Prostate gland (tissue), 2 donors: ENCODE data around the gene CADPS2. TPM values are rescaled to one million over a fixed set of nuclear protein-coding genes. Genes with fewer than 3 reads are reported as not detected.
A peak's percentile ranks its signal among the peaks of the same experiment; 100 is the strongest.

Experiments used
- DNase-seq: peaks from one replicate; pipeline ENCODE4 v3.0.0-alpha.2; 2019; ENCODE audit warnings: low spot score
- H3K27ac ChIP-seq, 2 donors: fragments of 200-600 bp; sonication (generic); 2 replicates each; pipeline ENCODE4 v1.5.1; 2017 to 2019
- H3K27me3 ChIP-seq: fragments of 200-600 bp; sonication (generic); replicated peaks from 2 replicates; pipeline ENCODE4 v1.5.1; 2019; ENCODE audit not compliant: insufficient read depth
- H3K36me3 ChIP-seq, 2 donors: fragments of 200-600 bp; sonication (generic); 1 replicate in 1 of 2; 2 replicates in 1 of 2; pipeline versions ENCODE4 v1.5.1 to v1.8.1; 2017 to 2019
- H3K4me1 ChIP-seq: fragments of 200-600 bp; sonication (generic); replicated peaks from 2 replicates; pipeline ENCODE4 v1.5.1; 2019
- H3K4me3 ChIP-seq, 2 donors: fragments of 200-600 bp; sonication (generic); 2 replicates each; pipeline ENCODE4 v1.5.1; 2017 to 2019
- H3K9me3 ChIP-seq: fragments of 200-600 bp; sonication (generic); 2 replicates; pipeline ENCODE4 v1.5.1; 2017
- CTCF ChIP-seq, 4 experiments: fragments of 200-600 bp in 2 of 4; fragments of 450-650 bp in 2 of 4; sonication (generic) in 2 of 4; IDR thresholded peaks; 1 replicate in 3 of 4; 2 replicates in 1 of 4; pipeline ENCODE4 v1.5.1; 2016 to 2019; ENCODE audit warnings: antibody characterized with exemption in 4 of 4, mild to moderate bottlenecking in 2 of 4, moderate library complexity in 2 of 4
- POLR2A ChIP-seq: fragments of 450-650 bp; IDR thresholded peaks from one replicate; pipeline ENCODE4 v1.6.1; 2016; ENCODE audit warnings: antibody characterized with exemption, mild to moderate bottlenecking
- POLR2AphosphoS5 ChIP-seq: sonication (generic); formaldehyde crosslinking; IDR thresholded peaks from one replicate; pipeline ENCODE4 v1.6.1; 2017; ENCODE audit warnings: antibody characterized with exemption
- WGBS: methylation state at CpG from one replicate; pipeline ENCODE4 v1.1.5; 2018; 5-methylcytosine and 5-hydroxymethylcytosine counted together
- intact Hi-C: fragments of 100-400 bp; cut with DNase I; formaldehyde crosslinking; loops from one replicate; pipeline ENCODE4 v1.14.2; 2022
- total RNA-seq, 2 donors: library from RNA; depleted of rRNA; stranded (reverse); fragments of >200 nt; gene quantifications; one replicate each; pipeline ENCODE4 v1.1.0, GENCODE V29; 2016

Gene CADPS2
- total RNA-seq, 2 donors from 2014 or later: 22.2 to 50.4 TPM

- Histone ChIP-seq H3K27ac (no peak overlapping the region), H3K36me3 (no peaks in the 10 kb centered on the region), H3K9me3 (no peaks in the 10 kb centered on the region), H3K4me1 (no peaks in the 10 kb centered on the region), H3K4me3 (no peak overlapping the region), H3K27me3 (no peaks in the 10 kb centered on the region)
- TF ChIP-seq CTCF (IDR thresholded peaks at IDR 0.05): no peak
- no peak for TF ChIP-seq POLR2AphosphoS5
- no peak for TF ChIP-seq POLR2A
- WGBS: 78% methylated on average over 3 of the region's 3 CpGs
- no peak for DNase-seq
- intact Hi-C loops: no loop called here
Measured at GRCh38 chr7:122584676-122585251, 301.5 kb downstream of the CADPS2 start.

DNA sequence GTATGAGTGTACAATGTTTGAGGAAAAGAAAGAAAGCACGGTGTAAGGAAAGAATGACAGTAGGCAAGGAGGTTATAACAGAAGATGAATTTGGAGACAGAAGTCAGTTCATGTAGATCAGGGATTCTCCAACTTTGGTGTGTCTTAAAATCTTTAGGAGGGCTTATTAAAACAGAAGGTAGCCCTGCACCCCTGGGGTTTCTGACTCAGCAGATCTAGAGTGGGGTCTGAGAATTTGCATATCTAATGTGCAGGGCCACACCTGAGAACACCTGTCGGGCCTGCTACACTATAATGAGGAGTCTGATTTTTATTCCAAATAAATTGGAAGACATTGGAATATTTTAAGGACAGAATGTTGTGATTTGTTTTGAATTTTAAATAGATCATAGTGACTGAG lies 307.9 kb downstream of the CADPS2 start:
- intact Hi-C loops: no loop called here
- Histone ChIP-seq H3K9me3 (no peaks in the 10 kb centered on the region), H3K4me3 (no peak overlapping the region), H3K27me3 (no peaks in the 10 kb centered on the region), H3K27ac (no peak overlapping the region), H3K4me1 (no peaks in the 10 kb centered on the region), H3K36me3 (no peaks in the 10 kb centered on the region)
- WGBS: 91% methylated on average over 2 of the region's 2 CpGs
- DNase-seq: no peak
- no peak for TF ChIP-seq CTCF (IDR thresholded peaks at IDR 0.05)
- no peak for TF ChIP-seq POLR2A
- TF ChIP-seq POLR2AphosphoS5: no peak

DNA sequence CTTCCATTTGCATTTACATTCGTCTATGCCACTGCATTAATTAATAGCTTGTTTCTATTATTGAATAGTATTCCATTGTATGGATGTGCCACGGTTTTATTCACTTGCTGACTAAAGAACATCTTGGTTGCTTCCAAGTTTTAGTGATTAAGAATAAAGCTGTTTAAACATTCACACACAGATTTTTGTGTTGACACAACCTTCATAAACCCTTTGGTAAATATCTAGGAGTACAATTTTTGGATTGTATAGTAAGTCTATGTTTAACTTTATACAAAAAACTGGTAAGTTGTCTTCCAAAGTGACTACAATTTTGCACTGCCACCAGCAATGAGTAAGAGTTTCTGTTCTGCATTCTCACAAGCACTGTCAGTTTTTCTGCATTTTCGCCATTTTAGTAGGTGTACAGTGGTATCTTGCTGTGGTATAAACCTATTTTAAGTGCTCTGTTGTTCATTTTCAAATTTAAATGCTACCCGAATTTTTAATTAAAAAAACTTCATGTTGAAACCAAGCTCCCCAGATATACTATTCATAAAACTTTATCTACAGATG lies 308.7 kb downstream of the CADPS2 start:
- H3K4me3 ChIP-seq: no peak overlapping the region
- no peaks in the 10 kb centered on the region for H3K4me1 ChIP-seq
- TF ChIP-seq CTCF (IDR thresholded peaks at IDR 0.05) (no peak), POLR2A (no peak), POLR2AphosphoS5 (no peak)
- H3K27me3 ChIP-seq: no peaks in the 10 kb centered on the region
- DNase-seq: no peak
- H3K27ac ChIP-seq: peak overlapping the region in 1 of 2 donors; percentile 38
- no peaks in the 10 kb centered on the region for H3K9me3 ChIP-seq
- 55% methylated on average over 4 of the region's 4 CpGs for WGBS
- no peaks in the 10 kb centered on the region for H3K36me3 ChIP-seq
- intact Hi-C loops: no loop called here

GRCh38 chr7:122572706-122573105 lies 313.6 kb downstream of the CADPS2 start:
- H3K4me1 ChIP-seq: no peaks in the 10 kb centered on the region
- no peaks in the 10 kb centered on the region for H3K9me3 ChIP-seq
- H3K27me3 ChIP-seq: no peaks in the 10 kb centered on the region
- TF ChIP-seq POLR2A: no peak
- no peak overlapping the region for H3K4me3 ChIP-seq
- intact Hi-C loops: no loop called here
- no peak for DNase-seq
- H3K36me3 ChIP-seq: no peaks in the 10 kb centered on the region
- 96% methylated on average over 4 of the region's 4 CpGs for WGBS
- H3K27ac ChIP-seq: no peak overlapping the region

DNA sequence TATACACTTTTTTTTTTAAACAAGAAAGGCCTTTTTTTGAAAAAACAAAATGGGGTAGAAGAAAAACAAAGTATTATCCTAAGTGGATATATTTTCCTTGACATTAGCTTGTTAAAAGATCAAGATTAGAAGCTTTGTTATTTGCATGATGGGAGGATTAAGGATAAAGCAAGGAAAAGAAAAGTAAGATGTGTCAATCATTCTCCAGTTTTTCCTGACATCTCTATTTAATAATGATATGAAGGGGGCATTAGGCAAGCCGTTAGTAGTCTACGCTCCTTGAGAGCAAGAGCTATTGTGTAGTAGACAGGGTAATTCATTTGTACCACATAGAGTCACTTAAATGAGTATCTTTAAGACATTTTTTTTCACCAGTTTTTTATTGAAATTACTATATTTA lies 324.9 kb downstream of the CADPS2 start:
- 95% methylated on average over 2 of the region's 2 CpGs for WGBS
- no peak for TF ChIP-seq CTCF (IDR thresholded peaks at IDR 0.05)
- TF ChIP-seq POLR2A: no peak
- TF ChIP-seq POLR2AphosphoS5: no peak
- Histone ChIP-seq H3K4me3 (no peak overlapping the region), H3K36me3 (no peaks in the 10 kb centered on the region), H3K27ac (no peak overlapping the region), H3K27me3 (no peaks in the 10 kb centered on the region), H3K9me3 (no peaks in the 10 kb centered on the region), H3K4me1 (no peaks in the 10 kb centered on the region)
- intact Hi-C loops: no loop called here
- no peak for DNase-seq
